GM12891 (cell line): ENCODE results near the gene ZIC1.

ENCODE experiments used
- DNase-seq: peaks from one replicate; pipeline ENCODE4 v3.0.0; 2011; ENCODE audit warnings: low spot score; ENCODE audit not compliant: insufficient read length
- FAIRE-seq: peaks from 2 replicates; lab custom pipeline; 2011; peaks lifted over from hg19 to GRCh38; lab: Jason Lieb, UNC
- PAX5 ChIP-seq: IDR thresholded peaks from 2 replicates; pipeline ENCODE4 v1.6.1; 2011; ENCODE audit warnings: low read length, moderate library complexity, mild to moderate bottlenecking; ENCODE audit not compliant: insufficient read depth, severe bottlenecking
- POLR2A ChIP-seq: IDR thresholded peaks from 2 replicates; pipeline ENCODE4 v1.6.1; 2011; ENCODE audit warnings: low read depth, low read length, control low read depth
- POLR2AphosphoS5 ChIP-seq: IDR thresholded peaks from 2 replicates; pipeline ENCODE4 v1.6.1; 2011; ENCODE audit warnings: low read depth, low read length, control low read depth
- POU2F2 ChIP-seq: IDR thresholded peaks from 2 replicates; pipeline ENCODE4 v1.6.1; 2011; ENCODE audit warnings: low read depth, mild to moderate bottlenecking, control low read depth, low read length, moderate library complexity
- SPI1 ChIP-seq: IDR thresholded peaks from 2 replicates; pipeline ENCODE4 v1.6.1; 2011; ENCODE audit warnings: low read depth, low read length, control low read depth
- TAF1 ChIP-seq: IDR thresholded peaks from 2 replicates; pipeline ENCODE4 v1.6.1; 2011; ENCODE audit warnings: low read depth, low read length, control low read depth

ZIC1 gene

DNA sequence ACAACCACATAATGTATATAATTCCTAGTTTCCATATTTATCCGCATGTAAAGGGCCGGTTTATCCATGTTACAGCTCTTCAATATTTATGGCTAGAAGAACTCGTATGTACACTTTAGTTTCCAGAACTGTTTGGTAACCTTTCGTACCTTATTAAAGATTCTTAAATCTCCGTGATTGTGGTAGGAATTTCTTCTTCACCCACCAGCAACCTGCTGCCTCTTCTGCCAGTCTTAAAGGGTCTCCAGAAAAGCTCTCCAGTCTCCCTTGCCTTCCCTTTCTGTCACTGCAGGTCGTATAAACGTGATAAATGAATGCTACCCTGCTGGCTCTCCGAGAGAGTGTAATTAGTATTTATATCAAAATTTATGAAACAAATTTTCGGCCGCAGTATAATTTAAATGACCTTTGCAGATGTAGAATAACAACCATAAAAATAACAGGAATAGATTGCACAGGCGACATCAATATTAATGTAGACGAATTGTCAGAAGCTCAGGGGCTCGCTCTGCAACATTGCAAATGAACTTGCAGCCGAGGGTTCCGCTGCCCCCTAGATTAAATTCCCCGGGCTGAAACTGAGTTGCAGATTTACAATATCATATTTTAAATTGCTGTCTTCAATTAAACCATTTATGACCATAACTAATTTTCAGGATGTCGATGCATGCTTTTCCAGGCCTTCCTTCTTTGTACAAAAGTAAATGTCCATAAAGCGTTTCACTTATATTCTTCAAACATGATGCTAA lies 5.4 kb downstream of the ZIC1 start:
- TF ChIP-seq POLR2AphosphoS5 = no peak
- TF ChIP-seq POLR2A = no peak
- TF ChIP-seq POU2F2 = no peak
- no peak for TF ChIP-seq TAF1
- FAIRE-seq (no peak), DNase-seq (no peak)

DNA sequence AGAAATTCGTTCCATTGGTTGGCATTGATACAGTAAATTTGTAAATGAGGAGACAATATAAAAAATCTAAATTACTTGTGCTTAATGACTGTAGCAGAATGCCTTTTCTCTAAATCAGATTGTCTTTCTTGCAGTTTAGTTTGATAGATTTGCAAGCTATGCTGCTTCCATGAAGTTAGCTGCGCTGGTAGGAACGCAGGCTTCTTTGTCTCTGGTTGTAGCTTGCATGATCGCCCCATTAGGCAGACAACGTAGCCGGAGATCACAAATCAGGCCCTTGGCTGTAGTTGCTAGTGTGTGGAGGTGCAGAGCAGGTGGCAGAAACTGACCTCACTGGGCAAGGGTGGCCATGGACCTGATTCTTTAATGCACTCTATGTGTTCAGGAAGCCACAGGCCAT lies 6.1 kb downstream of the ZIC1 start:
- no peak for TF ChIP-seq SPI1
- DNase-seq (no peak), FAIRE-seq (no peak)

DNA sequence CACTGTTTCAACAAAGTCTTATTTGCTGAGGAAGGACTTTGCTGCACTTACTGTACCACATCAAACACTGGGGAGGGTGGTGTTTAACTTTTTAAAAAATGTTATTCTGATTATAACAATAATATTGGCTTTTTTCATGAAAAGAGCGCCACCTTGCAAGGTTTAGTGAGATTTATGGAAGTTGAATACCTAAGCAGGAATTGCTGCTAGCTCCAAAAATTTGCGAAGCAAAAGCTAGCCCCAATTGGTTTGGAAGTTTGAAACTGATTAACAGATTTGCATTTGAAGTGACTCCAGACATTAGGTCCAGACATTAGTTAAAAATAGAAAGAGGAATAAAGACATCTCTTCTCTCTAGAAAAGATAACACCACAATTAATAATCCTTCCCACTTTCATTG lies 6.7 kb downstream of the ZIC1 start:
- no peak for FAIRE-seq

DNA sequence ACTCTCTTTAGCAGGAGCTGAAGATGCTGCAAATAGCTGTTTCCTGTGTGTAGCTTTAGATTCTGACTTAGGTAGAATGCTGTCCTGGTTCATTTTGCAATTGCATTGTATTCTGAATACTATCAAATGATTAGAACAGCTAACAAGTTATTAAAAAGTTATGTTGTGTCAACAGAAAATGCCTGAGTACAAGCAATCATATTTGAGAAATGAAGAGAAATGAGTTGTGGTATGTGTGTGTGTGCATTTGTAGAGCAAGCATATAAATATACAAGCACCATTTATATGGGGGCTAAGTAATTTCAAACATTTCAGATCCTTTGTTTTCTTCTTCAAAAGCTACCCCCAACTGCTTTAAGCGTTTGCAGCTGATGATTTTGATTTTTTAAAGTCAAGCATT lies 7.8 kb downstream of the ZIC1 start:
- TF ChIP-seq POLR2AphosphoS5 (no peak), POLR2A (no peak), PAX5 (no peak), POU2F2 (no peak), TAF1 (no peak), SPI1 (no peak)
- no peak for DNase-seq
- FAIRE-seq = no peak

More for the DNA sequence above, 6.7 kb downstream of the ZIC1 start:
- DNase-seq = no peak
- TF ChIP-seq PAX5 (no peak), TAF1 (no peak), POLR2A (no peak), POLR2AphosphoS5 (no peak), SPI1 (no peak), POU2F2 (no peak)

DNA sequence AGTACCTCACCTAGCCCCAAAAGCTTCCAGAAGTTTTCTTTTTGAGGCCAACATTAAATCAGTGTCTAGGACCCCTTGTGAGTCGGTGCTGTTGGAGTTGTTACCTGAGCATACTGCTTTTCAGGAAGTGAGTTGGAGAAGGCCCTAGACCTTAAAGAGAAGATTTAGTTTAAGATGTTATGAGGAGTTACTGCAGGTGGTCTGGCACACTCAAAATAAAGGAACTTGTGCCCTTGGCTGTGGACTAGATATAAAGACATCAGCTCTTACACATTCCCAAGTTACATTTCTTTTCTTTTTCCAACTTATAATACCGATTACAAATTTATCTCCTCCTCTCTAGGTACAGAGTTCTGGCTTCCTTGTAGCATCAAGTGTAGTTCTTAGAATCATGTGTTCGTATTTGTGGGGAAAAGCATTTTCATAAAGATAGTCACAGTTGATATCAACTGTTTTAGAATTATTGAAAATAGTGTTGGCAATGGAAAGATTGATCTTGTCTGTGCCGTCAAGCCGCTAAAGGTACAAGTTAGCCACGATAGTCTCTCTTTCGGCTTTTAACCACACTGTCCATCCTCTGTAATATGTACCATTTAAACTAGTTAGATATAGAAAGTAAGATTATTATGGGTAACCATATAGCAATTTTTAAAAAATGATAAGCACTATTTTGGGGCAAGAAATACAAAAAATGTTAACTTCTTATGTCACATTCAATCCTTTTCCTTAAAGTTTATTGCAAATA lies 8.6 kb downstream of the ZIC1 start:
- FAIRE-seq = no peak
- DNase-seq = no peak
- no peak for TF ChIP-seq POLR2AphosphoS5

DNA sequence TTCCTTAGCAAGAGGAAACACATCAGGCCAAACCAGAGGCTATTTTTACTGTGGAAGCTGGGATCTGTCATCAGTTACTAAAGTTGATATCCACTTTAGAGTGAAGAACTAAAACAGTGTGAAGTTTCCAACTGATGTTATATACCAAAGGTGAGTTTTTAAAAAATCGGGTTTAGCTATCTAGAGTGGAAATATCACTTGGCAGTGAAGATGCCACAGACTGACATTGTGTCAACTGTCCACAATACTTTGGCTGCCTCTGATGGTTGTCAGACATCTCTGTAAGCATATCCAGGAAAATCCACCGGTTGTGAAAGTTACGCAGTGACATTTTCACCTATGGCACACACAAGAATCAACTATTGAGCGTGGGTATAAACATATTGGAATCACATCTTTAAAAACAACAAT lies 9.2 kb downstream of the ZIC1 start:
- DNase-seq (no peak), FAIRE-seq (no peak)
- TF ChIP-seq POLR2AphosphoS5 (no peak), SPI1 (no peak), POLR2A (no peak), TAF1 (no peak), POU2F2 (no peak), PAX5 (no peak)

DNA sequence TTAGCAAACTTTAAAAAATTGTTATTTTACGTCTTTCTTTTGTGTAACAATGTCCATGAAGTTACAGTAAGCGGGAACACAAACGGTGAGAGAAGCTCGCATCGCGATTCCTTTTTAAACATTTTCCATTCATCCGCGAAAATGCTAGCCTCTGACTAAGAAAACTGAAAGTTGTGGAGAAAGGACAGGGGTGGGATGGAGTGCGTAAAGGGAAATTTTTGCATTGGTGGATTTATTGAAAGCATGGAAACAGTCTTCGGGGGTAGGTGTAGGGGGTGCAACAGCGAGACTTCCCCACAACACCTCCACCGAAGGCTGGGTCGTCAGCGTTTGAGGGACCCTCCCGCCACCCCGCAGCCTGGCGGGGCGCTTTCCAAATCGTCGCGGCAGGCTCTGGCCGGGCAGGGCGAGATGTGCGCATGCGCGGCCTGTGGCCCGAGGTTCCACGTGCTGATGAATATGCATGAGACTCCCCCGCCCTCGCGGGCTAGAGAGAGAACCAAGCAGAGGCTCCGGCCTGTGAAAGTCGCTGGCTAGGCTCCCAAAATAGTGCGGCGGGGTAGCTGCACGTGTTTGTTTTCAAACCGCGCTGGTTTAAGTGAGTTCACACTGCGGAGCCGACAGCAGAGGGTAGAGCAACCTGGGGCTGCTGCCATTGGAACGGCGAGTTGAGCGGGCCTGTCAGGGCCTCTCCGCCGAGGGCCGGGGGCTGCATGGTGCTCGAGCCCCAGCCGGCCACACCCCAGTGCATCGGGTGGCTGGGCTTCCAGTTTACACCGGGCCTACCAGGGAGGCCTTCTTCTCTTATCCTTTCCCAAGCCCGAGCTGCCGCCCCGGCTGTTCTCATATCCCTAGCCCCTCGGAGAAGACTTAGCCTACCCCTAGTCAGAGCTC lies 9.9 kb downstream of the ZIC1 start:
- no peak for DNase-seq
- TF ChIP-seq POLR2A (no peak), POU2F2 (peak; percentile 49; the same call in 1 of the 2 replicates), POLR2AphosphoS5 (no peak), SPI1 (no peak), PAX5 (no peak)
- FAIRE-seq = no peak

DNA sequence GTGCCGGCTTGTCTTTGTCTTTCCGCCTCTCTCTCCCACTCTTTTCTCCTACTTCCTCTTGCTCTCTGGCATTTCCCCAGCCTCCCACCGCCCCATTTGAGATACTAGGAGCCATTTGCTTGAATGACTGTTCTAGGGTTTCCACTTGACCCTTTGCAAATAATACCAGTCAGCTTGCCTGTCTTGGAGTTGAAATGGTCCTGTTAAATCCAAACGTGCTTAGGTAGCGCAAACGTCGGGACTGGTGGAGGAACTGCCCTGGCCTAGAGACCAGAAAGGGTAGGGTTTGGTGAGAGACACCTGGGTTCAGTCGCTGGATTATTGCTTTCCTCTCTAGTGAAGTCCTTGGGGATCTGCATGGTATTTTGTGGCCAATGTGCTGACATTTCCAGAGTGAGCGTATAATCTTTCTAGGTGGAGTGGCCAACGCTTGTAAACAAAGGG lies 10.6 kb downstream of the ZIC1 start:
- FAIRE-seq (no peak), DNase-seq (no peak)
- TF ChIP-seq TAF1 = no peak
- no peak for TF ChIP-seq POLR2AphosphoS5
- no peak for TF ChIP-seq POU2F2
- TF ChIP-seq POLR2A = no peak
- no peak for TF ChIP-seq PAX5
- TF ChIP-seq SPI1 = no peak

DNA sequence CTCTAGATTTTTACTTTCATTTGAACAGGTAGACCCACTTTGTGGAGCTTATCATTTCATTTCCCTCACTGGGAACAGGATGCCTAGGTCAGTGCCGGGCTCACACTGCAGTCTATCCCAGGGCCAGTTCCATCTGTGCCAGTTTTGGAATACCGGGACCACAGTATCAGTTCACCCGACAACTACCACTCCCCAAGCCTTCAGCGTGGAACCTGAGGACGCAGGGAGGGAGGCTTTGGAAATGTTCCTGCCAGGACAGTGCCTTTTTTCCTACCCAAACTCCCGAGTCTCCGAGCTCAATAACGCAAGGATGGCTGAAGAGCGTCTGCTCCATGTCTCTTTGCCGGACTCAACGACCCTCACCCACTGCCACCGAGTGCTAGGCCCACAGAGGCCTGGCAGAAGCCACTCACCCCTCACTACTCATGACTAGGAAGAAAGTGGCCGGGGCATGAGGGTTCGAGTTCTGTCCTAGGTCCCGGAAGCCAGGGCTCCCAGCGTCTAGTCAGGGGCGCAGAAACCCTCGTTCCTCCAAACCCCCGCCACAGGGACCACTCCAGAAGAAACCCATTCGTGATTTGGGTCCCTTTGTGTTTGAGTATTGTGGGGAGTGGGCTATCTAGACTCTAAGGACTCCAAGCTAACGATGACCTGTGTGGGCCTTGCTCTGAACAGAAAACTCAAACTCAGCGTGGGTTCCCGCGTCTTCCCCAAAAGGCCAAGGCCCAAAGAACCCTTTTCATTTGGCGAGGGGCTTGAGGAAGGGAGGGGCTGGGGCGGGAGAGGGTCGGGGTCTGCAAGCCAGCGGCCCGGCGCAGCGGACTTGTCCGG lies 11.4 kb downstream of the ZIC1 start:
- DNase-seq = no peak
- TF ChIP-seq PAX5 = no peak
- no peak for TF ChIP-seq POLR2A
- no peak for TF ChIP-seq POLR2AphosphoS5
- no peak for TF ChIP-seq TAF1
- TF ChIP-seq SPI1 = no peak
- no peak for TF ChIP-seq POU2F2
- no peak for FAIRE-seq
